ENCODE measurements around the gene ADAMTS2.

The ADAMTS2 gene

DNA sequence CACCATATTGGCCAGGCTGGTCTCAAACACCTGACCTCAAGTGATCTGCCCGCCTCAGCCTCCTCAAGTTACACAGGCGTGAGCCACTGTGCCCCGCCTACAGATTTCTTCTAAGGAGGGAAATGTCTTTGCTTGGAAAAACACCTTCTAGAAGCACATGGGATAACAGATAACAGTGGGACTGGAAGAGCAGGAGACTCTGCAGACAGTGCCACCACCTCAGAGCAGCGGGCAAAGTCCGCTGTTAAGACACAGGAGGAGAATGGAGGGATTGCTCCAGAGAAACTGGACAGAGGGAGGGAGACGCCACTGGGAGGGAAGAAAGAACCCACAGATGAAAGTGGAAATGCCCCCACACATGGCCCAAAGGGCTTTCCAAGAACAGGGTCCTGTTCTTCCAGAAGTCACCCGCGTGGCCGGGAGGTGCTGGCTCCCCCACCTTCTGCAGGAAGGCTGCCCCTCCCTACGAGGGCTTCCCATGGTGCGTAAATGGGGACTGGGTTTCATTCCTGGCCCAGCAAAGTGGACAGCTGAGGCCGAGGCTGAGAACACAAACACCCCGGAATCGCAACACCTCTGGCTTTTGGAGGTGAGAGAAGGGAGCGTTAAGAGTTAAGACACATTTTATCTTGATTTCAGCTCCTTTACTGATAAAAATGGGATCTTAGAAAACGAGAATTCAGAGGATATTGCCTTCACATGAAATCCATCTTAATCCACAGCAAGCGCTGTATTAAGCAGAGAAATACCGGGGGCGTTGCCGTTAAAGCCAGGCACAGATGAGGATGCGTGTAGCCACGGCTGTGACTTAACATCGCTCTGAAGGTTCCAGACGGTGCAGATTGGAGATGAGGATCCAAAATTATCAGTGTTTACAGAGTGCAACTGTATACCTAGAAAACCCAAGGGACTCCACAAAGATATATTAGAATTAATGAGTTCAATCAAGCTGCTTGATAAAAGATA lies 11.2 kb downstream of the ADAMTS2 start:
- no peak overlapping the region for H3K9ac ChIP-seq (ENCODE audit: low read length)
- H3K9me2 ChIP-seq (ENCODE audit: low read depth, low read length) = no peaks in the 10 kb centered on the region
- no peaks in the 10 kb centered on the region for H3K79me2 ChIP-seq (ENCODE audit: insufficient read depth, low read length)
- no peaks in the 10 kb centered on the region for H3K4me1 ChIP-seq (ENCODE audit: insufficient read depth, low read length, severe bottlenecking)
- no peak overlapping the region for H3K4me3 ChIP-seq (ENCODE audit: low read depth, low read length, poor library complexity, severe bottlenecking)
- H3K9me3 ChIP-seq (ENCODE audit: low read length) = no peaks in the 10 kb centered on the region
- H2AFZ ChIP-seq (ENCODE audit: low read length) = no peak overlapping the region
- TF ChIP-seq EZH2 (IDR thresholded peaks at IDR 0.05; ENCODE audit: borderline replicate concordance, low read length) = no peak
- TF ChIP-seq, protein P1, sequence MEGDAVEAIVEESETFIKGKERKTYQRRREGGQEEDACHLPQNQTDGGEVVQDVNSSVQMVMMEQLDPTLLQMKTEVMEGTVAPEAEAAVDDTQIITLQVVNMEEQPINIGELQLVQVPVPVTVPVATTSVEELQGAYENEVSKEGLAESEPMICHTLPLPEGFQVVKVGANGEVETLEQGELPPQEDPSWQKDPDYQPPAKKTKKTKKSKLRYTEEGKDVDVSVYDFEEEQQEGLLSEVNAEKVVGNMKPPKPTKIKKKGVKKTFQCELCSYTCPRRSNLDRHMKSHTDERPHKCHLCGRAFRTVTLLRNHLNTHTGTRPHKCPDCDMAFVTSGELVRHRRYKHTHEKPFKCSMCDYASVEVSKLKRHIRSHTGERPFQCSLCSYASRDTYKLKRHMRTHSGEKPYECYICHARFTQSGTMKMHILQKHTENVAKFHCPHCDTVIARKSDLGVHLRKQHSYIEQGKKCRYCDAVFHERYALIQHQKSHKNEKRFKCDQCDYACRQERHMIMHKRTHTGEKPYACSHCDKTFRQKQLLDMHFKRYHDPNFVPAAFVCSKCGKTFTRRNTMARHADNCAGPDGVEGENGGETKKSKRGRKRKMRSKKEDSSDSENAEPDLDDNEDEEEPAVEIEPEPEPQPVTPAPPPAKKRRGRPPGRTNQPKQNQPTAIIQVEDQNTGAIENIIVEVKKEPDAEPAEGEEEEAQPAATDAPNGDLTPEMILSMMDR (IDR thresholded peaks at IDR 0.05; ENCODE audit: low read length) = no peak
- H3K4me2 ChIP-seq (ENCODE audit: low read length) = no peak overlapping the region
- no peaks in the 10 kb centered on the region; the same call in 1 of the 2 replicates for H3K27me3 ChIP-seq (ENCODE audit: insufficient read depth, low read length)
- H4K20me1 ChIP-seq (ENCODE audit: insufficient read depth, low read length) = no peaks in the 10 kb centered on the region
- H3K36me3 ChIP-seq (ENCODE audit: insufficient read depth, low read length) = no peaks in the 10 kb centered on the region
- H3K27ac ChIP-seq (ENCODE audit: low read depth, low read length, poor library complexity, severe bottlenecking) = no peak overlapping the region
- no peaks in the 10 kb centered on the region for H3F3A ChIP-seq (ENCODE audit: insufficient read depth, low read length)

DNA sequence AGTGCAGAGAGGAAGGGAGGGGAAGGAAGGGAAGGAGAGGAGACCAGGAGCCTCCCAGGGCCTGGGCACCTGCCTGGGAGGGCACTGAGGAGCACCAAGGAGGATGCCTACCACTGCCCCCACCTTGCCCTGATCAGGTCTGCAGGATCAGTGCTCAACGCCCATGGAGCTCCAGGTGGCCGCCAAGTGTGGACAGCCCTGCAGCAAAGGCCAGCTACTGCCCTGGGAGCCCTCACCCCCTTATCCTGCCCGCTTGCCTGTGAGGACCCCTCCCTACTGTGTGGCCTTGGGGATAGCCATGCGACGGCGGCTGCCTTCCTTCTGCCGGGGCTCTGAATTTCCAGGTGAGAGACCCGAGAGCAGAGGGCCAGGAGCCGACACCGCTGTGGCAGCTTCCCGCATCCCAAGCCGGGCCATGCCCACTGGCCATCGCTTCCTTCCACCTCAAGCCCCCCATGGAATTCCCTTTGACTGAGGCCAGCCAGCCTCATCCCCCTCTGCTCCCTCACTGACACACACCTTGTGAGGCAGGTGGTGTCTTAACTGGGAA lies 12.4 kb downstream of the ADAMTS2 start:
- TF ChIP-seq EZH2 (IDR thresholded peaks at IDR 0.05; ENCODE audit: borderline replicate concordance, low read length) = no peak
- TF ChIP-seq, protein P1 (IDR thresholded peaks at IDR 0.05; ENCODE audit: low read length) = no peak
- H3K79me2 ChIP-seq (ENCODE audit: insufficient read depth, low read length) = no peaks in the 10 kb centered on the region
- H2AFZ ChIP-seq (ENCODE audit: low read length) = no peak overlapping the region
- no peak overlapping the region for H3K9ac ChIP-seq (ENCODE audit: low read length)
- H3K4me3 ChIP-seq (ENCODE audit: low read depth, low read length, poor library complexity, severe bottlenecking) = no peak overlapping the region
- no peak overlapping the region for H3K27ac ChIP-seq (ENCODE audit: low read depth, low read length, poor library complexity, severe bottlenecking)
- H3K36me3 ChIP-seq (ENCODE audit: insufficient read depth, low read length) = no peaks in the 10 kb centered on the region
- no peaks in the 10 kb centered on the region; the same call in 1 of the 2 replicates for H3K27me3 ChIP-seq (ENCODE audit: insufficient read depth, low read length)
- no peak overlapping the region for H3K4me2 ChIP-seq (ENCODE audit: low read length)
- H3F3A ChIP-seq (ENCODE audit: insufficient read depth, low read length) = no peaks in the 10 kb centered on the region
- H3K4me1 ChIP-seq (ENCODE audit: insufficient read depth, low read length, severe bottlenecking) = no peaks in the 10 kb centered on the region
- H3K9me2 ChIP-seq (ENCODE audit: low read depth, low read length) = no peaks in the 10 kb centered on the region
- no peaks in the 10 kb centered on the region for H4K20me1 ChIP-seq (ENCODE audit: insufficient read depth, low read length)
- H3K9me3 ChIP-seq (ENCODE audit: low read length) = no peaks in the 10 kb centered on the region

DNA sequence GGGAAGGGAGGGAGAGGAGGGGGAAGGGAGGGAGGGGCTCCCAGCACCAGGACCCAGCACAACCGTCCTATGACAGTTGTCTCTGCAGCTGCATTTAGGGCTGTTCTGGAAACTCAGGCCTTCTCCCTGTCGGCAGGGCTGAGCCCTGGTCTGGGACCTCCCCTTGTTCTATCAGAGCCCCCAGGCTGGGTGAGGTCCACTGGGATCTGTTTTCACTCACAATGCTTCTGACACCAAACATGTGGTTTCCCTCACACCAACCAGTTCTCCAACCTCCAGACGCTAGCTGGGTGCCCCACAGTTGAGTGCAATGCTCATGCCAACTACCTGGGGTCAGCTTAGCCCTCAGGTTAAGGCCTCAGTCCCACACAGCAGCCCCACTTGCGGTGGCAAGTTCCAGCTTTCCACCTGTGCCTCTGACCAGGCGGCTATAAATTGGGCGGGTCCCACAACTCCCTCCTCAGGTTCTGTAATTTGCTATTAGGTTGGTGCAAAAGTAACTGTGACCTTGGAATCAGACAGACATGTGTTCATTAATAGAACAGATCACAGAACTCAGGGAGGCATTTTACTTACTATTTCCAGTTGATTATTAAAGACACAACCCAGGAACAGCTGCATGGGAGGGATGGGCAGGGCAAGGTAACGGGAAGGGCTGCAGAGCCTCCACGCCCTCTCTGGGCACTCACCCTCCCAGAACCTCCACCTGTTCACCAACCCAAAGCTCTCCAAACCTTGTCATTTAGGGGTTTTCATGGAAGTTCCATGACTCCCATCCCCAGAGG lies 13.5 kb downstream of the ADAMTS2 start:
- no peak for TF ChIP-seq EZH2 (IDR thresholded peaks at IDR 0.05; ENCODE audit: borderline replicate concordance, low read length)
- TF ChIP-seq, protein P1 (IDR thresholded peaks at IDR 0.05; ENCODE audit: low read length) = no peak
- no peaks in the 10 kb centered on the region for H3K36me3 ChIP-seq (ENCODE audit: insufficient read depth, low read length)
- H3K79me2 ChIP-seq (ENCODE audit: insufficient read depth, low read length) = no peaks in the 10 kb centered on the region
- no peaks in the 10 kb centered on the region; the same call in 1 of the 2 replicates for H3K27me3 ChIP-seq (ENCODE audit: insufficient read depth, low read length)
- H3K4me2 ChIP-seq (ENCODE audit: low read length) = no peak overlapping the region
- H3F3A ChIP-seq (ENCODE audit: insufficient read depth, low read length) = no peaks in the 10 kb centered on the region
- no peak overlapping the region for H3K9ac ChIP-seq (ENCODE audit: low read length)
- H3K9me3 ChIP-seq (ENCODE audit: low read length) = no peaks in the 10 kb centered on the region
- no peak overlapping the region for H2AFZ ChIP-seq (ENCODE audit: low read length)
- H3K27ac ChIP-seq (ENCODE audit: low read depth, low read length, poor library complexity, severe bottlenecking) = no peak overlapping the region
- H4K20me1 ChIP-seq (ENCODE audit: insufficient read depth, low read length) = no peaks in the 10 kb centered on the region
- H3K9me2 ChIP-seq (ENCODE audit: low read depth, low read length) = no peaks in the 10 kb centered on the region
- no peak overlapping the region for H3K4me3 ChIP-seq (ENCODE audit: low read depth, low read length, poor library complexity, severe bottlenecking)
- H3K4me1 ChIP-seq (ENCODE audit: insufficient read depth, low read length, severe bottlenecking) = no peaks in the 10 kb centered on the region

Measured in OCI-LY1 (cell line).